GM12801 (cell line): ENCODE results near the gene IRAK4.

Experiments
- TF ChIP-seq, protein P1 (sequence below): IDR thresholded peaks from one replicate; pipeline ENCODE4 v1.5.1; 2011; ENCODE audit warnings: control low read depth; ENCODE audit not compliant: insufficient read length; ENCODE audit errors: extremely low read depth

The IRAK4 gene

GRCh38 chr12:43824207-43824775, 65.5 kb downstream of the IRAK4 start:
- TF ChIP-seq, protein P1, sequence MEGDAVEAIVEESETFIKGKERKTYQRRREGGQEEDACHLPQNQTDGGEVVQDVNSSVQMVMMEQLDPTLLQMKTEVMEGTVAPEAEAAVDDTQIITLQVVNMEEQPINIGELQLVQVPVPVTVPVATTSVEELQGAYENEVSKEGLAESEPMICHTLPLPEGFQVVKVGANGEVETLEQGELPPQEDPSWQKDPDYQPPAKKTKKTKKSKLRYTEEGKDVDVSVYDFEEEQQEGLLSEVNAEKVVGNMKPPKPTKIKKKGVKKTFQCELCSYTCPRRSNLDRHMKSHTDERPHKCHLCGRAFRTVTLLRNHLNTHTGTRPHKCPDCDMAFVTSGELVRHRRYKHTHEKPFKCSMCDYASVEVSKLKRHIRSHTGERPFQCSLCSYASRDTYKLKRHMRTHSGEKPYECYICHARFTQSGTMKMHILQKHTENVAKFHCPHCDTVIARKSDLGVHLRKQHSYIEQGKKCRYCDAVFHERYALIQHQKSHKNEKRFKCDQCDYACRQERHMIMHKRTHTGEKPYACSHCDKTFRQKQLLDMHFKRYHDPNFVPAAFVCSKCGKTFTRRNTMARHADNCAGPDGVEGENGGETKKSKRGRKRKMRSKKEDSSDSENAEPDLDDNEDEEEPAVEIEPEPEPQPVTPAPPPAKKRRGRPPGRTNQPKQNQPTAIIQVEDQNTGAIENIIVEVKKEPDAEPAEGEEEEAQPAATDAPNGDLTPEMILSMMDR = no peak

DNA sequence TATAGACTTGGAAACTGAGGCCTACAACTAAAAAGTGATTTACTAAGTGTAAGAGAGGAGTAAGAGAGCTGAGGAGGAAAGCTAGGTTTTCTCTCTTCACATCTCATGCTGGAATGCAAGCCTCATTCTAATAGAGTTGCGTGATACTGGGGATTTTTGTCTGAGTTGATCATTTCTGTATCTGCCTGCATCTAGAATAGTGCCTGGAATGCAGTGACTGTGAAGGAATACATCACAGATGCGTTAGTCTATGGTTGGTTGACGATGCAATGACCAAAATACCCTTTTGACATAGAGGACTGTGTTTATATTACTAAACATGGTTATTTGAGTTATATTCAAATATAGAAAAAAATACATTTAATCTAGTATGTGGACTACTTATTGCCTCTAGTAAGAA, 67.9 kb downstream of the IRAK4 start:
- TF ChIP-seq, protein P1 = no peak

DNA sequence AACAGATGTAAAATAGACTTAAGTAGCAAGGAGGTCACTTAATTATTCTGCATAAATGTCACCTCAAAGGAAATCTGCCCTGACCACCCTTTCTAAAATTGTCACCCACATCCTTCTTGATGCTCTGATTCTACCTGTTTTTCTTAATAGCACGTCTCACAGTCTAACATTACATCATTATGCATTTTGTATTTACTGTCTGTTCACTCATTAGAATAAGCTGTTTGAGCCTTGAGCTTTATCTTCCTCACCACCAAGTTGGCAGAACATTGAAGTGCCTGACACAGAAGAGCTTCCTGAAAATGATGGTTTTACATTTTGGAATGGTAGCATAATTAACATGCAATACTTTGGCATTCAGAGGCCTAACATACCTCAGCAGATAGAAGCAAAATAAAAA, 68.3 kb downstream of the IRAK4 start:
- TF ChIP-seq, protein P1 = no peak

- TF ChIP-seq, protein P1 = no peak
Measured at GRCh38 chr12:43832463-43833168, 73.9 kb downstream of the IRAK4 start.

GRCh38 chr12:43835264-43835655, 76.5 kb downstream of the IRAK4 start:
- TF ChIP-seq, protein P1 = no peak

DNA sequence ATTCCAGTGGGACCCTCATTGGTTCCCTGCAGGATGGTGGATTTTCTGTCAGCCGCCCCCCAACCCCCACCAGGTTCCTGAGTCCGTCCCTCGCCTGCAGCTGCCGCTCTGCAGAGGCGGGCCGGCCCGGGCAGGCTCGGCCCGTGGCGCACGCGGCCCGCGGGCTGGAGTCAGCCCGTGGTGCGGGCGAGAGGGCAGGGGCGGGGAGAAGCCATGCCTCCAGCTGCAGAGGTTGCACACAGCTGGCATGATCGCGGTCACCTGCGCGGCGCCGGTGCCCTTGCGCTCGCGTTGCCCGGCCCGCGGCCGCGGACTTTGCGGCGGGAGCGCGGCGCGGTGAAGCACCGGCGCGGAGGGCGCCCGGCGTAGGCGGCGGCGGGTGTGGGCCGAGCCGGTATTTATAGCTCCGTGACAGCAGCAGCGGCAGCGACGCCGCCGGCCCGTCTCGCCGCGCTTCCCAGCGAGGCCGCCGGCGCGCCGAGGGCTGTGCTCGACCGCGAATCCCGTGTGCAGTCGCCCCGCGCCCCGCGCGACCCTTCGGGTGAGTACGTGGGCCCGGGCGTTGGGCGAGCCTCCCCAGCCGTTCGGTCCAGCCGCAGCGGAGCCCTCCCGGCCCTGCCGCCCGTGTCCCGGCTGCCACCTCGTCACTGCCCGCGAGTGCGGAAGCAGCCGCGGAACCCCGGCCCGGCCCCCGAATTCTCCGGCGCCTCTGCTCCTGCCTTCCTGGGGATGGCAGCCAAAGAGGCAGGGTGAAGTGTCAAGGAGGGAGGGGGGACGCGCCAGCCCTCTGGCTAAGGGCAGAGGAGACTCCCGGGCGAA, 77.1 kb downstream of the IRAK4 start, which contains the start of gene TMEM117:
Gene TMEM117, plus strand, starts transcription at position 426 of the 819 bp plus-strand sequence.
- TF ChIP-seq, protein P1 = no peak

GRCh38 chr12:43836475-43836989, 77.8 kb downstream of the IRAK4 start:
- TF ChIP-seq, protein P1 = no peak
